Measurements from ENCODE around the gene DRD2.

The DRD2 gene

GRCh38 chr11:113373981-113374560, 101.1 kb downstream of the DRD2 start:
- Histone ChIP-seq H3K9me3 (replicated peaks in 1 of 11) (no peaks in the 10 kb centered on the region), H3K4me1 (peaks cover 0 to 6% (median 0%) of the 10 kb centered on the region in 10 experiments; a peak in 1 of 20 replicates), H3K36me3 (no peaks in the 10 kb centered on the region), H3K27ac (no peak overlapping the region), H3K27me3 (no peaks in the 10 kb centered on the region), H4K20me1 (no peaks in the 10 kb centered on the region; a peak in 1 of 22 replicates), H3K4me3 (no peak overlapping the region), H3K9ac (no peak overlapping the region), H3K4me2 (no peak overlapping the region)
- TF ChIP-seq Cebpa-rat (IDR thresholded peaks at IDR 0.05): no peak

GRCh38 chr11:113373306-113373705, 101.9 kb downstream of the DRD2 start:
- H3K4me1 ChIP-seq: peaks cover 0 to 6% (median 0%) of the 10 kb centered on the region in 10 experiments; a peak in 1 of 20 replicates
- no peak overlapping the region for H3K27ac ChIP-seq
- no peak overlapping the region for H3K4me3 ChIP-seq
- no peaks in the 10 kb centered on the region for H3K36me3 ChIP-seq
- H4K20me1 ChIP-seq: no peaks in the 10 kb centered on the region; a peak in 1 of 22 replicates
- H3K27me3 ChIP-seq: no peaks in the 10 kb centered on the region
- H3K9ac ChIP-seq: no peak overlapping the region
- H3K9me3 ChIP-seq (replicated peaks in 1 of 11): no peaks in the 10 kb centered on the region
- no peak overlapping the region for H3K4me2 ChIP-seq
- TF ChIP-seq Cebpa-rat (IDR thresholded peaks at IDR 0.05): no peak

GRCh38 chr11:113372309-113372708, 102.9 kb downstream of the DRD2 start:
- Histone ChIP-seq H3K9ac (no peak overlapping the region), H3K27ac (no peak overlapping the region), H3K27me3 (no peaks in the 10 kb centered on the region), H3K4me1 (peaks cover 0 to 6% (median 0%) of the 10 kb centered on the region in 10 experiments; a peak in 1 of 20 replicates), H3K9me3 (replicated peaks in 1 of 11) (no peaks in the 10 kb centered on the region), H3K36me3 (no peaks in the 10 kb centered on the region), H3K4me2 (no peak overlapping the region), H3K4me3 (no peak overlapping the region), H4K20me1 (no peaks in the 10 kb centered on the region; a peak in 1 of 22 replicates)
- no peak for TF ChIP-seq Cebpa-rat (IDR thresholded peaks at IDR 0.05)

- Histone ChIP-seq H3K27ac (no peak overlapping the region), H3K36me3 (no peaks in the 10 kb centered on the region), H3K4me3 (no peak overlapping the region), H3K9ac (no peak overlapping the region), H3K4me1 (peaks cover 0 to 7% (median 0%) of the 10 kb centered on the region in 10 experiments; a peak in 1 of 20 replicates), H3K4me2 (no peak overlapping the region), H3K27me3 (peaks cover 0 to 6% (median 0%) of the 10 kb centered on the region in 11 experiments; a peak in 4 of 22 replicates), H3K9me3 (replicated peaks in 1 of 11) (no peaks in the 10 kb centered on the region), H4K20me1 (no peaks in the 10 kb centered on the region; a peak in 1 of 22 replicates)
- no peak for TF ChIP-seq Cebpa-rat (IDR thresholded peaks at IDR 0.05)
Measured at GRCh38 chr11:113370634-113371033, 104.6 kb downstream of the DRD2 start.

- no peak overlapping the region for H3K4me3 ChIP-seq
- no peaks in the 10 kb centered on the region for H3K36me3 ChIP-seq
- H3K27ac ChIP-seq: no peak overlapping the region
- no peak for TF ChIP-seq Cebpa-rat (IDR thresholded peaks at IDR 0.05)
- no peaks in the 10 kb centered on the region for H3K9me3 ChIP-seq (replicated peaks in 1 of 11)
- H3K9ac ChIP-seq: no peak overlapping the region
- peaks cover 0 to 17% (median 8%) of the 10 kb centered on the region in 11 experiments; a peak in 13 of 22 replicates for H3K27me3 ChIP-seq
- H3K4me1 ChIP-seq: peaks cover 0 to 10% (median 4%) of the 10 kb centered on the region in 10 experiments; a peak in 14 of 20 replicates
- H3K4me2 ChIP-seq: no peak overlapping the region
- H4K20me1 ChIP-seq: peaks cover 0 to 12% (median 0%) of the 10 kb centered on the region in 11 experiments; a peak in 3 of 22 replicates
Measured at GRCh38 chr11:113369411-113369810, 105.8 kb downstream of the DRD2 start.

- Histone ChIP-seq H4K20me1 (peaks cover 0 to 18% (median 0%) of the 10 kb centered on the region in 11 experiments; a peak in 5 of 22 replicates), H3K36me3 (no peaks in the 10 kb centered on the region), H3K27ac (no peak overlapping the region), H3K4me1 (peaks cover 11 to 28% (median 19%) of the 10 kb centered on the region in 10 experiments; a peak in 18 of 20 replicates), H3K9me3 (replicated peaks in 1 of 11) (no peaks in the 10 kb centered on the region), H3K27me3 (peaks cover 0 to 18% (median 8%) of the 10 kb centered on the region in 11 experiments; a peak in 13 of 22 replicates), H3K4me2 (peak overlapping the region in 1 of 11 experiments; percentile 3; a peak in 1 of 22 replicates), H3K9ac (no peak overlapping the region), H3K4me3 (no peak overlapping the region)
- TF ChIP-seq Cebpa-rat (IDR thresholded peaks at IDR 0.05): no peak
Measured at GRCh38 chr11:113365895-113366294, 109.3 kb downstream of the DRD2 start.

- Histone ChIP-seq H3K4me3 (no peak overlapping the region), H4K20me1 (peaks cover 0 to 18% (median 0%) of the 10 kb centered on the region in 11 experiments; a peak in 5 of 22 replicates), H3K27me3 (peaks cover 0 to 18% (median 8%) of the 10 kb centered on the region in 11 experiments; a peak in 13 of 22 replicates), H3K36me3 (no peaks in the 10 kb centered on the region), H3K9me3 (replicated peaks in 1 of 11) (no peaks in the 10 kb centered on the region), H3K27ac (no peak overlapping the region), H3K4me2 (peak overlapping the region in 9 of 11 experiments; percentile 22 to 56 (median 50); a peak in 18 of 22 replicates), H3K9ac (no peak overlapping the region), H3K4me1 (peaks cover 11 to 28% (median 19%) of the 10 kb centered on the region in 10 experiments; a peak in 18 of 20 replicates)
- TF ChIP-seq Cebpa-rat (IDR thresholded peaks at IDR 0.05): no peak
Measured at GRCh38 chr11:113363996-113364641, 111.1 kb downstream of the DRD2 start.

GRCh38 chr11:113363406-113363805, 111.8 kb downstream of the DRD2 start:
- H3K4me1 ChIP-seq: peaks cover 11 to 28% (median 19%) of the 10 kb centered on the region in 10 experiments; a peak in 18 of 20 replicates
- H3K4me3 ChIP-seq: no peak overlapping the region
- H3K27me3 ChIP-seq: peaks cover 0 to 18% (median 8%) of the 10 kb centered on the region in 11 experiments; a peak in 13 of 22 replicates
- peak overlapping the region in 10 of 11 experiments; percentile 22 to 56 (median 50); a peak in 20 of 22 replicates for H3K4me2 ChIP-seq
- no peaks in the 10 kb centered on the region for H3K36me3 ChIP-seq
- H3K9ac ChIP-seq: no peak overlapping the region
- peaks cover 0 to 18% (median 0%) of the 10 kb centered on the region in 11 experiments; a peak in 5 of 22 replicates for H4K20me1 ChIP-seq
- TF ChIP-seq Cebpa-rat (IDR thresholded peaks at IDR 0.05): no peak
- no peak overlapping the region for H3K27ac ChIP-seq
- peaks cover 0 to 5% (median 3%) of the 10 kb centered on the region in 11 experiments; a peak in 13 of 22 replicates for H3K9me3 ChIP-seq (replicated peaks in 1 of 11)

Measured in BLaER1 treated with 17β-estradiol and CSF1 and Interleukin-3, amounts not matched to agents 10 nM and 100 nM (cell line).